HEK293T (cell line): ENCODE data around the gene FTO.

Experiments used
- CTBP1 ChIP-seq: fragments of 450-650 bp; IDR thresholded peaks from 2 replicates; pipeline ENCODE4 v1.6.1; 2016; ENCODE audit warnings: borderline replicate concordance
- ELF4 ChIP-seq: fragments of 450-650 bp; IDR thresholded peaks from 2 replicates; pipeline ENCODE4 v1.6.1; 2017; ENCODE audit warnings: antibody characterized with exemption
- FOXA1 ChIP-seq: fragments of 450-650 bp; IDR thresholded peaks from 2 replicates; pipeline ENCODE4 v1.6.1; 2016; ENCODE audit warnings: mild to moderate bottlenecking
- FOXM1 ChIP-seq: fragments of 450-650 bp; IDR thresholded peaks from 2 replicates; pipeline ENCODE4 v1.6.1; 2017; ENCODE audit warnings: mild to moderate bottlenecking, borderline replicate concordance
- SP1 ChIP-seq: fragments of 450-650 bp; IDR thresholded peaks from 2 replicates; pipeline ENCODE4 v1.6.1; 2017

GRCh38 chr16:54009464-54010176 lies 305.7 kb downstream of the FTO start:
- TF ChIP-seq CTBP1 (no peak), FOXA1 (no peak), ELF4 (no peak), FOXM1 (no peak), SP1 (no peak)
